Measurements from ENCODE around the gene MCUB.

Gene MCUB

DNA sequence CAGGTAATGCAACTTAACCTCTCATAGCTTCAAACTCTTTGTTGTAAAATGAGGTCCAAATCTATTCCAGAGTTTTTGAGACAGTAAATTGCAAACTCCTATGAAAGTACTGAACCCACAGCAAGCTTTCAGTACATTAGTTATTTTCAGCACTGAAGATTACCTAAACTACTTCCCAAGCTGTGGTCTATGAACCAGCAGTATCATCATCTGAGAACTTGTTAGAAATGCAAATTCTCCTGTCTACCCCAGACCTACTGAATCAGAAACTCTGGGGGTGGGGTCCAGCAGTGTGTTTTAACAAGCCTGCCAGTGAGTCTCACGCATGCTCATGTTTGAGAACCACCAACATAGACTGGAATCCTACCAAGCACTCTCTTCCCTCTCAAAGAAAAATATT is 148.9 kb downstream of the MCUB start:
- no peak overlapping the region for H3K27ac ChIP-seq (ENCODE audit: low read depth, low read length)
- H3K9me3 ChIP-seq (ENCODE audit: control insufficient read depth in 5 of 5, low read length in 5 of 5) = no peaks in the 10 kb centered on the region
- peaks cover 8 to 18% (median 11%) of the 10 kb centered on the region in 5 donors for H3K36me3 ChIP-seq (ENCODE audit: control insufficient read depth in 5 of 5, insufficient read depth in 5 of 5, low read length in 5 of 5)
- H3K27me3 ChIP-seq (ENCODE audit: control insufficient read depth in 5 of 5, insufficient read depth in 4 of 5, low read length in 5 of 5) = no peaks in the 10 kb centered on the region
- no peak overlapping the region for H3K4me3 ChIP-seq (ENCODE audit: low read depth in 1 of 5, low read length in 5 of 5)
- peaks cover 0 to 5% (median 4%) of the 10 kb centered on the region in 5 donors for H3K4me1 ChIP-seq (ENCODE audit: control insufficient read depth in 5 of 5, insufficient read depth in 5 of 5, low read length in 5 of 5)
- no peak overlapping the region for H3K9ac ChIP-seq (ENCODE audit: low read length in 5 of 5)

DNA sequence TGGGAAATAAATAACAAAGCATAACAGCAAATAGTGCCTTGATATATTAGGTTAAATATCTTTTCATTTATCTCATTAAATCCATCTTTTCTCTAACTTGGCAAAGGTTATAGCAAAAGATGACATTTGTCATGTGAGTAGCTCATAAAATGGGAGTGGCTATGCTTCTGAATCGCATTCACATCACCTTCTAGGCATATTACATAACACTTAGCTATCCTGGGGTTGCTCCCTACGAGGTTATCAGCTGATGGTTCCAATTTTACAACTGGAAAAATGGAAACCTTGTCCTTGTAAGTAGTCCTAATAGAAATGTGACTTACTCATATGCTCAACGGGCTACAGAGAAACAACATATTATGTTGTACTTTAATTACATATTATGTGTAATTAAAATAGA is 153.5 kb downstream of the MCUB start:
- Histone ChIP-seq H3K4me1 (ENCODE audit: control insufficient read depth in 5 of 5, insufficient read depth in 5 of 5, low read length in 5 of 5) (peaks cover 0 to 5% (median 0%) of the 10 kb centered on the region in 5 donors), H3K36me3 (ENCODE audit: control insufficient read depth in 5 of 5, insufficient read depth in 5 of 5, low read length in 5 of 5) (peaks cover 13 to 34% (median 28%) of the 10 kb centered on the region in 5 donors), H3K9me3 (ENCODE audit: control insufficient read depth in 5 of 5, low read length in 5 of 5) (no peaks in the 10 kb centered on the region), H3K27me3 (ENCODE audit: control insufficient read depth in 5 of 5, insufficient read depth in 4 of 5, low read length in 5 of 5) (no peaks in the 10 kb centered on the region), H3K9ac (ENCODE audit: low read length in 5 of 5) (no peak overlapping the region), H3K4me3 (ENCODE audit: low read depth in 1 of 5, low read length in 5 of 5) (no peak overlapping the region), H3K27ac (ENCODE audit: low read depth, low read length) (no peak overlapping the region)

- no peak overlapping the region for H3K27ac ChIP-seq (ENCODE audit: low read depth, low read length)
- H3K27me3 ChIP-seq (ENCODE audit: control insufficient read depth in 5 of 5, insufficient read depth in 4 of 5, low read length in 5 of 5) = no peaks in the 10 kb centered on the region
- H3K4me3 ChIP-seq (ENCODE audit: low read depth in 1 of 5, low read length in 5 of 5) = no peak overlapping the region
- H3K9me3 ChIP-seq (ENCODE audit: control insufficient read depth in 5 of 5, low read length in 5 of 5) = no peaks in the 10 kb centered on the region
- H3K36me3 ChIP-seq (ENCODE audit: control insufficient read depth in 5 of 5, insufficient read depth in 5 of 5, low read length in 5 of 5) = peaks cover 5 to 25% (median 15%) of the 10 kb centered on the region in 5 donors
- peaks cover 0 to 5% (median 0%) of the 10 kb centered on the region in 5 donors for H3K4me1 ChIP-seq (ENCODE audit: control insufficient read depth in 5 of 5, insufficient read depth in 5 of 5, low read length in 5 of 5)
- H3K9ac ChIP-seq (ENCODE audit: low read length in 5 of 5) = no peak overlapping the region
Measured at GRCh38 chr4:109718759-109719158, 158.7 kb downstream of the MCUB start.

DNA sequence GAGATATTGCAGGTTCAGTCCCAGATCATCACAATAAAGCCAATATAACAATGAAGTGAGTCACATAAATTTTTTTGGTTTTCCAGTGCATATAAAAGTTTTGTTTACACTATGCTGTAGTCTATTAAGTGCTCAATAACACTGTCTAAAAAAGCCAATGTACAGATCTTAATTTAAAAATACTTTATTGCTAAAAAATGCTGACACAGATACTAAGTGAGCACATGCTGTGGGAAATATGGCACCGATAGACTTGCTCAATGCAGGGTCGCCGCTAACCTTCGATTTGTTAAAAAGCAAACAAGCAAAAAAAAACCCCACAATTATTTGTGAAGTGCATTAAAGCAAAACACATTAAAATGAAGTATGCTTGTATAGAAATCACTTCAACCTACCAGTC is 159.6 kb downstream of the MCUB start:
- no peaks in the 10 kb centered on the region for H3K27me3 ChIP-seq (ENCODE audit: control insufficient read depth in 5 of 5, insufficient read depth in 4 of 5, low read length in 5 of 5)
- H3K9me3 ChIP-seq (ENCODE audit: control insufficient read depth in 5 of 5, low read length in 5 of 5) = no peaks in the 10 kb centered on the region
- no peaks in the 10 kb centered on the region for H3K4me1 ChIP-seq (ENCODE audit: control insufficient read depth in 5 of 5, insufficient read depth in 5 of 5, low read length in 5 of 5)
- H3K4me3 ChIP-seq (ENCODE audit: low read depth in 1 of 5, low read length in 5 of 5) = no peak overlapping the region
- no peak overlapping the region for H3K27ac ChIP-seq (ENCODE audit: low read depth, low read length)
- H3K9ac ChIP-seq (ENCODE audit: low read length in 5 of 5) = no peak overlapping the region
- H3K36me3 ChIP-seq (ENCODE audit: control insufficient read depth in 5 of 5, insufficient read depth in 5 of 5, low read length in 5 of 5) = peaks cover 5 to 18% (median 15%) of the 10 kb centered on the region in 5 donors

- no peaks in the 10 kb centered on the region for H3K27me3 ChIP-seq (ENCODE audit: control insufficient read depth in 5 of 5, insufficient read depth in 4 of 5, low read length in 5 of 5)
- H3K27ac ChIP-seq (ENCODE audit: low read depth, low read length) = no peak overlapping the region
- no peak overlapping the region for H3K9ac ChIP-seq (ENCODE audit: low read length in 5 of 5)
- peaks cover 4 to 15% (median 11%) of the 10 kb centered on the region in 5 donors for H3K36me3 ChIP-seq (ENCODE audit: control insufficient read depth in 5 of 5, insufficient read depth in 5 of 5, low read length in 5 of 5)
- no peaks in the 10 kb centered on the region for H3K4me1 ChIP-seq (ENCODE audit: control insufficient read depth in 5 of 5, insufficient read depth in 5 of 5, low read length in 5 of 5)
- H3K4me3 ChIP-seq (ENCODE audit: low read depth in 1 of 5, low read length in 5 of 5) = no peak overlapping the region
- no peaks in the 10 kb centered on the region for H3K9me3 ChIP-seq (ENCODE audit: control insufficient read depth in 5 of 5, low read length in 5 of 5)
Measured at GRCh38 chr4:109721033-109721432, 161.0 kb downstream of the MCUB start.

DNA sequence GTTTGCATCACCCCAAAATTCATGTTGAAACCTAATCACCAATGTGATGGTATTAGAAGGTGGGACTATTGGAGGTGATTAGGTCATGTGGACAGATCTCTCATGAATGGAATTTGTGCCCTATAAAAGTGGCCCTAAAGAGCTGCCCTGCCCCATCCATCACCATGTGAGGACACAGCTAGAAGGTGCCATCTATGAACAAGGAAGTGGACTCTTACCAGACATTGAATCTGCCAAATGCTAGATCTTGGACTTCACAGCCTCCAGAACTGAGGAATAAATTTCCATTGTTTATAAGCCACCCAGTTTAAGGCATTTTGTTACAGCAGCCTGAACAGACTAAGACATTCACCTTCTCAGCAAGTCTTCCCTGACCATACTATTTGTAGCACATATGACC is 162.3 kb downstream of the MCUB start:
- Histone ChIP-seq H3K36me3 (ENCODE audit: control insufficient read depth in 5 of 5, insufficient read depth in 5 of 5, low read length in 5 of 5) (peaks cover 0 to 3% (median 0%) of the 10 kb centered on the region in 5 donors), H3K27me3 (ENCODE audit: control insufficient read depth in 5 of 5, insufficient read depth in 4 of 5, low read length in 5 of 5) (no peaks in the 10 kb centered on the region), H3K9ac (ENCODE audit: low read length in 5 of 5) (no peak overlapping the region), H3K9me3 (ENCODE audit: control insufficient read depth in 5 of 5, low read length in 5 of 5) (no peaks in the 10 kb centered on the region), H3K4me1 (ENCODE audit: control insufficient read depth in 5 of 5, insufficient read depth in 5 of 5, low read length in 5 of 5) (no peaks in the 10 kb centered on the region), H3K4me3 (ENCODE audit: low read depth in 1 of 5, low read length in 5 of 5) (no peak overlapping the region), H3K27ac (ENCODE audit: low read depth, low read length) (no peak overlapping the region)

DNA sequence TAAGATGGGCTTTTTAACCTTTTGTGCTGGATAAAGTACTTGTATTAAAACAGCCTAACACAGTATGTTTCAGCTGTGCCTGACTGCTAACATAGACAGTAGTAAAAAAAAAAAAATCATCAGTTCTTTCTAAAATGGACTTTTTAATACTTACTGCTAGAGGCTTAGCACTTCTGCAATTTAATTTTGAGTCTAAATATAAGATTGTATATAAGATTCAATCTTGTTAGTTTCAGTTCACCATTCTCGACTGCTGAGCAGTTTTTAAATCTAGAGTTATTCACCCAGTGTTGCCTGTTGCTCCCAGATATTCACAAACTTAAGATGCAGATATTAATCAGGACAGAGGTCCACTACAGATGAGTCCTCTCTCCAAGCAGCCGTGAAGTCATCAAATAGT is 163.1 kb downstream of the MCUB start:
- Histone ChIP-seq H3K4me3 (ENCODE audit: low read depth in 1 of 5, low read length in 5 of 5) (no peak overlapping the region), H3K27me3 (ENCODE audit: control insufficient read depth in 5 of 5, insufficient read depth in 4 of 5, low read length in 5 of 5) (no peaks in the 10 kb centered on the region), H3K27ac (ENCODE audit: low read depth, low read length) (no peak overlapping the region), H3K36me3 (ENCODE audit: control insufficient read depth in 5 of 5, insufficient read depth in 5 of 5, low read length in 5 of 5) (no peaks in the 10 kb centered on the region), H3K9ac (ENCODE audit: low read length in 5 of 5) (no peak overlapping the region), H3K4me1 (ENCODE audit: control insufficient read depth in 5 of 5, insufficient read depth in 5 of 5, low read length in 5 of 5) (peaks cover 0 to 4% (median 0%) of the 10 kb centered on the region in 5 donors), H3K9me3 (ENCODE audit: control insufficient read depth in 5 of 5, low read length in 5 of 5) (no peaks in the 10 kb centered on the region)

GRCh38 chr4:109728385-109728784 is 168.3 kb downstream of the MCUB start:
- H3K27ac ChIP-seq (ENCODE audit: low read depth, low read length) = no peak overlapping the region
- H3K27me3 ChIP-seq (ENCODE audit: control insufficient read depth in 5 of 5, insufficient read depth in 4 of 5, low read length in 5 of 5) = no peaks in the 10 kb centered on the region
- H3K9me3 ChIP-seq (ENCODE audit: control insufficient read depth in 5 of 5, low read length in 5 of 5) = no peaks in the 10 kb centered on the region
- peak overlapping the region in 1 of 5 donors; percentile 15 for H3K9ac ChIP-seq (ENCODE audit: low read length in 5 of 5)
- no peaks in the 10 kb centered on the region for H3K36me3 ChIP-seq (ENCODE audit: control insufficient read depth in 5 of 5, insufficient read depth in 5 of 5, low read length in 5 of 5)
- peaks cover 0 to 26% (median 15%) of the 10 kb centered on the region in 5 donors for H3K4me1 ChIP-seq (ENCODE audit: control insufficient read depth in 5 of 5, insufficient read depth in 5 of 5, low read length in 5 of 5)
- peak overlapping the region in 1 of 5 donors; percentile 86 for H3K4me3 ChIP-seq (ENCODE audit: low read depth in 1 of 5, low read length in 5 of 5)

GRCh38 chr4:109729117-109729717 is 169.2 kb downstream of the MCUB start:
- peaks cover 0 to 26% (median 15%) of the 10 kb centered on the region in 5 donors for H3K4me1 ChIP-seq (ENCODE audit: control insufficient read depth in 5 of 5, insufficient read depth in 5 of 5, low read length in 5 of 5)
- H3K27ac ChIP-seq (ENCODE audit: low read depth, low read length) = peak overlapping the region; percentile 10
- no peaks in the 10 kb centered on the region for H3K36me3 ChIP-seq (ENCODE audit: control insufficient read depth in 5 of 5, insufficient read depth in 5 of 5, low read length in 5 of 5)
- no peaks in the 10 kb centered on the region for H3K9me3 ChIP-seq (ENCODE audit: control insufficient read depth in 5 of 5, low read length in 5 of 5)
- H3K9ac ChIP-seq (ENCODE audit: low read length in 5 of 5) = peak overlapping the region; percentile 32 to 82 (median 77)
- peak overlapping the region; percentile 86 to 96 (median 88) for H3K4me3 ChIP-seq (ENCODE audit: low read depth in 1 of 5, low read length in 5 of 5)
- H3K27me3 ChIP-seq (ENCODE audit: control insufficient read depth in 5 of 5, insufficient read depth in 4 of 5, low read length in 5 of 5) = no peaks in the 10 kb centered on the region

- H3K4me1 ChIP-seq (ENCODE audit: control insufficient read depth in 5 of 5, insufficient read depth in 5 of 5, low read length in 5 of 5) = peaks cover 0 to 26% (median 15%) of the 10 kb centered on the region in 5 donors
Measured at GRCh38 chr4:109729718-109730618, 169.9 kb downstream of the MCUB start, which contains the start of gene PLA2G12A. Gene PLA2G12A, minus strand, starts transcription at chr4:109730070. Its CDS starts 261 bp downstream, at chr4:109729809.

More at GRCh38 chr4:109729718-109730618, 169.9 kb downstream of the MCUB start, which contains the start of gene PLA2G12A:
- peak within 1 kb of the TSS; percentile 88 to 97 (median 96) for H3K4me3 ChIP-seq (ENCODE audit: low read depth in 1 of 5, low read length in 5 of 5)
- H3K27me3 ChIP-seq (ENCODE audit: control insufficient read depth in 5 of 5, insufficient read depth in 4 of 5, low read length in 5 of 5) = no peaks in the 10 kb centered on the region
- H3K36me3 ChIP-seq (ENCODE audit: control insufficient read depth in 5 of 5, insufficient read depth in 5 of 5, low read length in 5 of 5) = no peaks in the 10 kb centered on the region
- peak within 1 kb of the TSS; percentile 32 to 85 (median 77) for H3K9ac ChIP-seq (ENCODE audit: low read length in 5 of 5)
- H3K9me3 ChIP-seq (ENCODE audit: control insufficient read depth in 5 of 5, low read length in 5 of 5) = no peaks in the 10 kb centered on the region
- H3K27ac ChIP-seq (ENCODE audit: low read depth, low read length) = peak within 1 kb of the TSS; percentile 78
